NCI-H446 (cell line): ENCODE measurements around the gene ZSCAN21.

ENCODE experiments used
- DNase-seq, 2 experiments: peaks; one replicate each; lab custom pipeline; 2025; lab: John Stamatoyannopoulos, UW

ZSCAN21 gene

GRCh38 chr7:100100420-100101015 is 50.9 kb downstream of the ZSCAN21 start:
- peak; percentile 70 to 93 for DNase-seq

GRCh38 chr7:100101016-100101862 is 51.7 kb downstream of the ZSCAN21 start, which contains the start of the genes AP4M1 and MCM7:
TSS of gene AP4M1 (plus strand) at chr7:100101643. CDS start at chr7:100101715, 72 bp downstream.
TSS of gene MCM7 (minus strand) at chr7:100101397. CDS start at chr7:100101294, 103 bp downstream.
- peak; percentile 93 to 97 for DNase-seq

DNA sequence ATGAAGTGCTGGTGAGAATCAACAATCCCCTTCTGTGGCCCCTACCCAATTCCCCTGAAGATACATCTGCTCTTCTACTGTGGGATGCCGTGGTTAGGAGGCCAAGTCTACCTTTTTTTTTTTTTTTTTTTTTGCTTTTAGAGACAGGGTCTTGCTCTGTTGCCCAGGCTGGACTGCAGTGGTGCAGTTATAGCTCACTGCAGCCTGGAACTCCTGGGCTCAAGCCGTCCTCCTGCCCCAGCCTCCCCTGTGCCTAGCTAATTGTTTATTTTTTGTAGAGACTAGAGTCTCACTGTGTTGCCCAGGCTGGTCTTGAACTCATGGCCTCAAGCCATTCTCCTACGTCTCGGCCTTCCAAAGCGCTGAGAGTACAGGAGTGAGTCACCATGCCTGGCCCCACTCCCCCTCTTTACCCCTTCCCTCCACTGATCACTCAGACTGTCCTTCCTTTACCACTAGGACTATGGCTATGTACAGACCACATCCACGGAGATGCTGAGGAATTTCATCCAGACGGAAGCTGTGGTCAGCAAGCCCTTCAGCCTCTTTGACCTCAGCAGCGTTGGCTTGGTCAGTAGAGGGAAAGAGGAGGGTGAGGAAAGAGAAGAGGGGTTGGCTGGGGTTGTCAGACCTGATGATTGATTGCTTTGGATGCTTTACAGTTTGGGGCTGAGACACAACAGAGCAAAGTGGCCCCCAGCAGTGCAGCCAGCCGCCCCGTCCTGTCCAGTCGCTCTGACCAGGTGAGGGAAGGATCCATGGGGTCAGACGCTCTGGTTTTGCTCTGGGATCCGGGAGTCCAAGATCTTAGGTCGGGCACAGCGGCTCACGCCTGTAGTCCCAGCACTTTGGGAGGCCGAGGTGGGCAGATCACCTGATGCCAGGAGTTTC is 53.6 kb downstream of the ZSCAN21 start:
- no peak for DNase-seq

- DNase-seq = no peak
These were observed 56.0 kb downstream of the ZSCAN21 start for GRCh38 chr7:100105534-100105933.

GRCh38 chr7:100106633-100107032 is 57.1 kb downstream of the ZSCAN21 start:
- DNase-seq = no peak

DNA sequence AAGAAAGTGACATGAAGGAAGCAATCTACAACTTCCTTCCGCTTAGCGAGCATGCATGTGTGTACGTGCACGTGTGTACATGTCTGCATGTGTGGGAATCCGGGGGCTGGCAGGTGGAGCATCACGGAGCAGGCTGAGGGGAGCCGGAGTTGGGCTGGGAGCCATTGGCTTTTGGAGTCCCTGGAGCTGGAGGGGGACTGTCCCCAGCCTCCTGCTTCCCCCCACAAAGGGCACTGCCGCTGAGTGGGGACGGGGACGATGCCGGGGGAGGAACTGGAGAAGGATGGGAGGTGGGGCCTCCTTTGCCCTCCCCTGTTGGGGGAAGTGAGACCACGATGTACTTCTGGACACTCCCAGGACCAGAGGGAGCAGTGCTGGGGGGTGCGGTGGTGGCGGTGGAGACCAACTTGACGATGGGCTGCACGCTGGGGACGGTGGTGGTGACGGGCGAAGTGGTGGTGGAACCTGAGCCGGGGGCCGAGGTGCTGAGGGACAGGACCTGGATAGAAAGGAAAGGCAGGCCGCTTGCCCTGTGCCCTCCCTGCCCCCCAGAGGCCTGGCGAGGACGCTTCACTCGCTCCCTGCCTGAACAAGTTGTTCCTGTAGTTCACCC is 57.7 kb downstream of the ZSCAN21 start:
- DNase-seq = no peak

GRCh38 chr7:100107890-100108289 is 58.3 kb downstream of the ZSCAN21 start:
- DNase-seq = no peak

DNA sequence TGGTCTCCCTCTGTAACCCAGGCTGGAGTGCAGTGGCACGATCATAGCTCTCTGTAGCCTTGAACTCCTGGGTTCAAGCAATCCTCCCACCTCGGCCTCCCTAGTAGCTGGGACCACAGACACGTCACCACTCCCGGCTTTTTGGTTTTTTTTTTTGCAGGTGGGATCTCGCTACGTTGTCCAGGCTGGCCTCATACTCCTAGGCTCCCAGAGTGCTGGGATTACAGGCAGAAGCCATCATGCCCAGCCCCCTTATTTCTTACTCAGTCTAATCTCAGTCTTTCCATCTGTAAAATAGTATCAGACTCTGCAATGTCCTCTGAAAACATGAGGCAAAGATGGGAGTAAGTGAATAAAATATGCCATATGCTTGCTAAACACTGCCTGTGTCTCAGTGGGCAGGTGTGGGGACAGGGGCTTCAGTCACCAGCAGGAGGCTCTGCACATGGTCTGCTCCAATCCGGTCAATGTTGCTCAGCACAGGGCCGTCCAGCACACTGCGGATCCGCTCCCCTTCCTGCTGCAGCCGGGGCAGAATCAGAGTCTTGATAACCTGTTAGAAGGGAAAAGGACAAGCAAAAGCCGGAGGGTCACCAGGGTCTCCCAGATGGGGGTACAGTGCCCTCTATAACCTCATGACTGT is 60.1 kb downstream of the ZSCAN21 start:
- DNase-seq = no peak

- DNase-seq = no peak
These were observed 61.6 kb downstream of the ZSCAN21 start for GRCh38 chr7:100111156-100111555.

GRCh38 chr7:100111914-100112313 is 62.3 kb downstream of the ZSCAN21 start:
- no peak for DNase-seq
